Measurements from ENCODE around the gene WDR31.
A peak's percentile ranks its signal among the peaks of the same experiment; 100 is the strongest.

Gene WDR31

DNA sequence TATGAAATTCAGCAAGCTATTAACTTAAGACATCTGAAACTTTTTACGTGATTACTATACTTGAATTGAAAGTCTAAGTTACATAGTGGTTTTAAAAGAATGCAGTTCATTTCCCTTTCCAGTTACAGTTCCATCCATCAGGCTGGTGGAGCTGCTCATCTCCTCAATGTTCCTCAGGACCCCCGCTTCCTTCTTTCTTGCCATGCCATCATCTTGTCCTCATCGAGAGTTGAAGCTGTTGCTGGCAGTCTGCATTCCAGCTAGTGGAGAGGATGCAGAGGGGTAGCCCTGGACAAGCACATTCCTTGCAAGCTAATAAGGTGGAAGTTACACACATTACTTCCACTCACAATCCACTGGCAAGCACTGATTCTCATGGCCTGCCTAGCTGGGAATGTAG is 28.1 kb downstream of the WDR31 start:
- H3K27ac ChIP-seq, result no peak overlapping the region
- no peak for TF ChIP-seq CTCF (conservative IDR thresholded peaks at IDR 0.05; ENCODE audit: low read depth)
- DNase-seq (ENCODE audit: low spot score), result no peak
- ChIA-PET POLR2A (ENCODE audit: low non-redundant PET) (no interaction called here), CTCF (interaction anchor here (0.5 to 0.6 kb wide), 3 partner anchors 15 to 1890 kb away, joined by 3 to 5 read pairs (median 3); no protein-coding TSS in a partner anchor)

DNA sequence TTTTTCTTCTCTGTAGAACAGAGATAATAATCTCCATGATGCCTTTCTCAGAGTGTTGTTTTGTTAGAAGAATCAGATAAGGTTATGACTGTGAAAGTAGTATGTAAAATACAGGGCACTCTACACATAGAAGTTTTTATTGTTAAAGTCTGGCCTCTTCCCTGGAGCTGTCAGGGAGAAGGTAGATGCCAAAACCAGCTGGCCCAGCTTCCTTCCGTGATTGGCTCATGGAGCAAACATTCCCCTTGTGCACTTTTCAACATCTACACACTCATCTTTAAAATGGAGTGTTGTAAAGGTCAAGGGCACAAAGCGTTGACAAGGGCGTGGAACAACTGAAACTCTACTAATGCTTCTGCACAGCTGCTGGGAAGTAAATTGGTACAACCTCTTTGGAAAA is 29.5 kb downstream of the WDR31 start:
- no peak overlapping the region for H3K27ac ChIP-seq
- TF ChIP-seq CTCF (conservative IDR thresholded peaks at IDR 0.05; ENCODE audit: low read depth), result no peak
- no peak for DNase-seq (ENCODE audit: low spot score)
- ChIA-PET CTCF (interaction anchor here (0.7 to 1.0 kb wide), 2 partner anchors 91 to 717 kb away, joined by 3 to 5 read pairs; no protein-coding TSS in a partner anchor), POLR2A (ENCODE audit: low non-redundant PET) (no interaction called here)

DNA sequence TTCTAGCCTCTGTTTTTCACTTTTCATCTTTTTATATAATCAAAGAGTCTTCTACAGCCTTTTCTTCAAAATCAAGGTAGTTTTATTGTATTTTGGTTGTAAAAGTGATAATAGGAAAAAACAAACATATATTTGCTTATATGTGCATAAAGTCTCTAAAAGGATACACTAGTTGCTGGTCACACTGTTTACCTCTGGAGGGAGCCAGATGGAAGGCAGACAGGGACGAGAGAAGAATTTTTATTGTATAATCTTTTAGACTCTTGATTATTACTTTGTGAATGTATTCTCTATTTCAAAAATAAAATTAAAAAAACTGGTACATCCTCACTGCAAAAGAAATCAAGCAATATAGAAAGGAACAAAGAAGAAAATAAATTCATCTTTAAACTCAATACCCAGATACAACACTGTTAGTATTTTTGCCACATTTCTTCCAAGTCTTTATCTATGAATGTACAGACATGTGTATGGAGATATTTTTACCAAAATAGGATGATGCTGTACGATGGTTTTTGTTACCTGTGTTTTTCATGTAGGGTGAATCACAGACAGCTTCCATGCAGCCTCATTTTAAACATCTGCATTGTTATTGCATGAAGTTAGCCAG is 30.8 kb downstream of the WDR31 start:
- peak; percentile 68 for DNase-seq (ENCODE audit: low spot score)
- ChIA-PET CTCF (interaction anchor here (0.6 to 1.1 kb wide), 4 partner anchors 9 to 447 kb away, joined by 3 to 6 read pairs (median 3); no protein-coding TSS in a partner anchor), POLR2A (ENCODE audit: low non-redundant PET) (interaction anchor here (0.6 kb wide), 1 partner anchor 62 kb away, joined by 4 read pairs; no protein-coding TSS in a partner anchor)
- TF ChIP-seq CTCF (conservative IDR thresholded peaks at IDR 0.05; ENCODE audit: low read depth), result peak; percentile 95
- no peak overlapping the region for H3K27ac ChIP-seq

- ChIA-PET CTCF (interaction anchor here (0.6 to 1.1 kb wide), 4 partner anchors 10 to 348 kb away, joined by 3 to 4 read pairs (median 4); no protein-coding TSS in a partner anchor), POLR2A (ENCODE audit: low non-redundant PET) (no interaction called here)
- TF ChIP-seq CTCF (conservative IDR thresholded peaks at IDR 0.05; ENCODE audit: low read depth), result no peak
- no peak overlapping the region for H3K27ac ChIP-seq
- no peak for DNase-seq (ENCODE audit: low spot score)
Observed at GRCh38 chr9:113307396-113307975, 32.6 kb downstream of the WDR31 start.

- ChIA-PET POLR2A (ENCODE audit: low non-redundant PET) (no interaction called here), CTCF (no interaction called here)
- no peak for TF ChIP-seq CTCF (conservative IDR thresholded peaks at IDR 0.05; ENCODE audit: low read depth)
- H3K27ac ChIP-seq, result no peak overlapping the region
- no peak for DNase-seq (ENCODE audit: low spot score)
Observed at GRCh38 chr9:113306566-113306965, 33.5 kb downstream of the WDR31 start.

GRCh38 chr9:113302792-113303418 is 37.2 kb downstream of the WDR31 start, which contains the start of gene RNF183:
Gene RNF183, minus strand, starts transcription at chr9:113303376. Its CDS starts 5,192 bp downstream, at chr9:113298184.
- H3K27ac ChIP-seq, result no peak within 1 kb of the TSS
- ChIA-PET CTCF (no interaction called here), POLR2A (ENCODE audit: low non-redundant PET) (interaction anchor here (1.1 kb wide), 1 partner anchor 107 kb away, joined by 3 read pairs; no protein-coding TSS in a partner anchor)
- TF ChIP-seq CTCF (conservative IDR thresholded peaks at IDR 0.05; ENCODE audit: low read depth), result no peak
- no peak for DNase-seq (ENCODE audit: low spot score)
